ENCODE results near the gene DLGAP3. TPM values are rescaled to one million over a fixed set of nuclear protein-coding genes. Genes with fewer than 3 reads are reported as not detected.

DLGAP3 gene
- total RNA-seq (ENCODE audit: low replicate concordance) = 0.15 TPM in 1 of 2 replicates, not detected in the other

GRCh38 chr1:34929497-34929852 is at the start of gene DLGAP3:
DLGAP3 (minus strand) TSS chr1:34929650; CDS start chr1:34905383, 24,267 bp downstream.

GRCh38 chr1:34859446-34860200 is 69.8 kb downstream of the DLGAP3 start, which contains the start of gene SMIM12:
SMIM12 (minus strand) TSS chr1:34859749; CDS start chr1:34855977, 3,772 bp downstream.

Other genes starting within 250 kb of the DLGAP3 start
- not detected in 2 replicates for gene GJB5, start 174.6 kb downstream of the DLGAP3 start, total RNA-seq (ENCODE audit: low replicate concordance)
- gene GJB4, start 169.9 kb downstream of the DLGAP3 start, total RNA-seq (ENCODE audit: low replicate concordance) = not detected in 2 replicates
- 0.75 TPM in 1 of 2 replicates, not detected in the other for gene GJB3, start 148.4 kb downstream of the DLGAP3 start, total RNA-seq (ENCODE audit: low replicate concordance)
- gene GJA4, start 136.7 kb downstream of the DLGAP3 start, total RNA-seq (ENCODE audit: low replicate concordance) = 0.12 and 40.6 TPM in 2 replicates
- gene SMIM12, start 69.9 kb downstream of the DLGAP3 start, total RNA-seq (ENCODE audit: low replicate concordance) = 14.2 and 31.4 TPM in 2 replicates
- 14.9 and 23.3 TPM in 2 replicates for gene TMEM35B, start 55.7 kb upstream of the DLGAP3 start, total RNA-seq (ENCODE audit: low replicate concordance)
- 8.3 and 9.8 TPM in 2 replicates for gene ZMYM6, start 102.3 kb upstream of the DLGAP3 start, total RNA-seq (ENCODE audit: low replicate concordance)
- gene ZMYM1, start 149.7 kb upstream of the DLGAP3 start, total RNA-seq (ENCODE audit: low replicate concordance) = 13.0 TPM in 2 replicates